OCI-LY1 (cell line): ENCODE results near the gene STON2.

ENCODE experiments used
- H2AFZ ChIP-seq: fragments of 200-600 bp; sonication (generic), shearing (Covaris generic); 2 replicates; pipeline ENCODE4 v1.6.0; 2014; ENCODE audit warnings: antibody characterized with exemption, mild to moderate bottlenecking, low read length
- H3F3A ChIP-seq: fragments of 200-600 bp; sonication (generic), shearing (Covaris generic); 2 replicates; pipeline ENCODE4 v1.6.0; 2014; ENCODE audit warnings: mild to moderate bottlenecking, antibody characterized with exemption, low read length, moderate library complexity; ENCODE audit not compliant: insufficient read depth
- H3K27ac ChIP-seq: fragments of 200-600 bp; sonication (generic); 2 replicates; pipeline ENCODE4 v1.5.1; 2014; ENCODE audit warnings: low read length, mixed run types, mild to moderate bottlenecking, low read depth; ENCODE audit not compliant: poor library complexity, severe bottlenecking
- H3K27me3 ChIP-seq: fragments of 200-600 bp; sonication (generic); 2 replicates; pipeline ENCODE4 v1.6.0; 2014; ENCODE audit warnings: antibody characterized with exemption, mild to moderate bottlenecking, low read length, moderate library complexity; ENCODE audit not compliant: insufficient read depth
- H3K36me3 ChIP-seq: fragments of 200-600 bp; sonication (generic); 2 replicates; pipeline ENCODE4 v1.6.1; 2014; ENCODE audit warnings: mild to moderate bottlenecking, antibody characterized with exemption, low read length, moderate library complexity, mixed read lengths; ENCODE audit not compliant: insufficient read depth
- H3K4me1 ChIP-seq: fragments of 200-600 bp; sonication (generic); 2 replicates; pipeline ENCODE4 v1.5.1; 2014; ENCODE audit warnings: mild to moderate bottlenecking, low read length, moderate library complexity; ENCODE audit not compliant: insufficient read depth, severe bottlenecking
- H3K4me2 ChIP-seq: fragments of 200-600 bp; sonication (generic), shearing (Covaris generic); 2 replicates; pipeline ENCODE4 v1.6.1; 2014; ENCODE audit warnings: low read length
- H3K4me3 ChIP-seq: fragments of 200-600 bp; sonication (generic); 2 replicates; pipeline ENCODE4 v1.5.1; 2014; ENCODE audit warnings: low read length, low read depth, mild to moderate bottlenecking, mixed read lengths; ENCODE audit not compliant: poor library complexity, severe bottlenecking
- H3K79me2 ChIP-seq: fragments of 200-600 bp; shearing (Covaris generic); 2 replicates; pipeline ENCODE4 v1.6.1; 2016; ENCODE audit warnings: mixed run types, low read length, mixed read lengths; ENCODE audit not compliant: insufficient read depth
- H3K9ac ChIP-seq: fragments of 200-600 bp; sonication (generic), shearing (Covaris generic); 2 replicates; pipeline ENCODE4 v1.6.1; 2014; ENCODE audit warnings: mild to moderate bottlenecking, low read length, mixed read lengths
- H3K9me2 ChIP-seq: fragments of 200-600 bp; sonication (generic), shearing (Covaris generic); 2 replicates; pipeline ENCODE4 v1.6.1; 2014; ENCODE audit warnings: low read depth, mild to moderate bottlenecking, low read length, mixed read lengths
- H3K9me3 ChIP-seq: fragments of 200-600 bp; shearing (Covaris generic); 2 replicates; pipeline ENCODE4 v1.6.1; 2014; ENCODE audit warnings: low read length, mixed read lengths
- H4K20me1 ChIP-seq: fragments of 200-600 bp; sonication (generic), shearing (Covaris generic); 2 replicates; pipeline ENCODE4 v1.6.0; 2016; ENCODE audit warnings: mild to moderate bottlenecking, low read length; ENCODE audit not compliant: insufficient read depth
- EZH2 ChIP-seq: fragments of 200-600 bp; sonication (generic), shearing (Covaris generic); IDR thresholded peaks from 2 replicates; pipeline ENCODE4 v1.8.0; 2017; ENCODE audit warnings: borderline replicate concordance, mixed run types, mild to moderate bottlenecking, antibody characterized with exemption, low read length, moderate library complexity, mixed read lengths
- TF ChIP-seq, protein P1 (sequence below): fragments of 200-600 bp; sonication (generic), shearing (Covaris generic); IDR thresholded peaks from 2 replicates; pipeline ENCODE4 v1.5.1; 2017; ENCODE audit warnings: mild to moderate bottlenecking, antibody characterized with exemption, low read length, moderate library complexity, mixed read lengths

Gene STON2

DNA sequence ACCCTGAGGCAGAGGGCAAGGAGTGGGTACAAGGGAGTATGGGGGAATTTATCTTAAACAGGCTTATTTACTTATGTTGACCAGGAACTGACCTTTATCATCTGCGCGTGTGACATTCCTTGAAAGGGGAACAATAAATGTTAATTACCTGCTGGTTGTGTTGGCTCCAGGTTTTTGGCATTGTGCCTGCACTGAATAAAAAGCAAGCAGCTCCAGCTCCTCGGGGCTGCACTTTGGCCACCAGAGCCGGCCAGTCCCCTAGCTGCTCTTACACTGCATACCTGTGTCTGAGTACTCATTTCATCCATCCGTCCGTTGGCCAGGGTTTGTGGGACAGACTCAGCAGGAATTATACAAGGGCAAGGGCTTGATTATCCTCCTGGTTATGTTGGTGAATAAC is 110.6 kb downstream of the STON2 start:
- no peak overlapping the region for H3K27ac ChIP-seq
- no peaks in the 10 kb centered on the region for H3K36me3 ChIP-seq
- H3K4me3 ChIP-seq, result no peak overlapping the region
- no peaks in the 10 kb centered on the region for H3K9me2 ChIP-seq
- H2AFZ ChIP-seq, result no peak overlapping the region
- H3K9me3 ChIP-seq, result no peaks in the 10 kb centered on the region
- H4K20me1 ChIP-seq, result no peaks in the 10 kb centered on the region
- H3K27me3 ChIP-seq, result no peaks in the 10 kb centered on the region
- TF ChIP-seq EZH2, result no peak
- TF ChIP-seq, protein P1, sequence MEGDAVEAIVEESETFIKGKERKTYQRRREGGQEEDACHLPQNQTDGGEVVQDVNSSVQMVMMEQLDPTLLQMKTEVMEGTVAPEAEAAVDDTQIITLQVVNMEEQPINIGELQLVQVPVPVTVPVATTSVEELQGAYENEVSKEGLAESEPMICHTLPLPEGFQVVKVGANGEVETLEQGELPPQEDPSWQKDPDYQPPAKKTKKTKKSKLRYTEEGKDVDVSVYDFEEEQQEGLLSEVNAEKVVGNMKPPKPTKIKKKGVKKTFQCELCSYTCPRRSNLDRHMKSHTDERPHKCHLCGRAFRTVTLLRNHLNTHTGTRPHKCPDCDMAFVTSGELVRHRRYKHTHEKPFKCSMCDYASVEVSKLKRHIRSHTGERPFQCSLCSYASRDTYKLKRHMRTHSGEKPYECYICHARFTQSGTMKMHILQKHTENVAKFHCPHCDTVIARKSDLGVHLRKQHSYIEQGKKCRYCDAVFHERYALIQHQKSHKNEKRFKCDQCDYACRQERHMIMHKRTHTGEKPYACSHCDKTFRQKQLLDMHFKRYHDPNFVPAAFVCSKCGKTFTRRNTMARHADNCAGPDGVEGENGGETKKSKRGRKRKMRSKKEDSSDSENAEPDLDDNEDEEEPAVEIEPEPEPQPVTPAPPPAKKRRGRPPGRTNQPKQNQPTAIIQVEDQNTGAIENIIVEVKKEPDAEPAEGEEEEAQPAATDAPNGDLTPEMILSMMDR, result no peak
- no peak overlapping the region for H3K4me2 ChIP-seq
- no peaks in the 10 kb centered on the region for H3K4me1 ChIP-seq
- H3F3A ChIP-seq, result no peaks in the 10 kb centered on the region
- H3K9ac ChIP-seq, result no peak overlapping the region
- H3K79me2 ChIP-seq, result no peaks in the 10 kb centered on the region

DNA sequence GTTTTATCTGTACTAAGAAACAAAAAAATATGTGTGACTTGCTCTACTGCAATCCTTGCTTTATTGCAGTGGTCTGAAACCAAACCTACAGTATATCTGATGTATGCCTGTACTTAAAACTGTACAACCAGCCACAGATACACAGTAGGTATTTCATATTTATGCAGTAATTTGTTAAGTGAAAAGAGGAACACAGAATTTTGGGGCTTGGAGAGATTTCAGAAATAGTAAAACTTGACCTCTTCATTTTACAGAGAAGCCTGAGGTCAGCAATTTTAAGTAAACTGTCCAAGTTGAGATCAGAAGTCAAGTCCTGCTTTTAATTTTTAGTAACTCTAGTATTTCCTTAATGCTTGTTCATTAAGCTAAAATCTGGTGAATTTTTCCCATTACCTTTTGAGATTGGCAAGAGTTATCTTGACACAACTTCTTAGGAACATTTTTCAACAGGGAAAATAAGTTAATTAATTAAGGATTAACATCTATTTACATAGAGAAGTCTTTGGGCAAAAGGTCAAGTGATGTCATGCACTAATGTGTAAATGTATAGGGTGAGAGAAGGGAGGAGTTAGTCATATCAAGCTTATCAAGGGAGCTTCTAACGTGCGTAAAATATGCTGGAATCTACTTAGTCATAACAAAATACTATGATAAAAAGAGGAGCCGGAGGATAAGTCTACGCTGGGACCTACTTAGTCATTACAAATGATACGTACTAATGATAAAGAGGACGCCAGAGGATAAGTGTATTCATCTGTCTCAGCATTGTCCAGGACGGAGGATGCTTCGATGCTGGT is 113.4 kb downstream of the STON2 start:
- Histone ChIP-seq H3K9me2 (no peaks in the 10 kb centered on the region), H3F3A (no peaks in the 10 kb centered on the region), H3K27ac (no peak overlapping the region), H3K79me2 (no peaks in the 10 kb centered on the region), H3K9ac (no peak overlapping the region), H3K4me3 (no peak overlapping the region), H3K4me2 (no peak overlapping the region), H3K27me3 (no peaks in the 10 kb centered on the region), H3K36me3 (no peaks in the 10 kb centered on the region), H4K20me1 (no peaks in the 10 kb centered on the region), H2AFZ (no peak overlapping the region), H3K4me1 (no peaks in the 10 kb centered on the region), H3K9me3 (no peaks in the 10 kb centered on the region)
- TF ChIP-seq, protein P1, result no peak
- no peak for TF ChIP-seq EZH2

DNA sequence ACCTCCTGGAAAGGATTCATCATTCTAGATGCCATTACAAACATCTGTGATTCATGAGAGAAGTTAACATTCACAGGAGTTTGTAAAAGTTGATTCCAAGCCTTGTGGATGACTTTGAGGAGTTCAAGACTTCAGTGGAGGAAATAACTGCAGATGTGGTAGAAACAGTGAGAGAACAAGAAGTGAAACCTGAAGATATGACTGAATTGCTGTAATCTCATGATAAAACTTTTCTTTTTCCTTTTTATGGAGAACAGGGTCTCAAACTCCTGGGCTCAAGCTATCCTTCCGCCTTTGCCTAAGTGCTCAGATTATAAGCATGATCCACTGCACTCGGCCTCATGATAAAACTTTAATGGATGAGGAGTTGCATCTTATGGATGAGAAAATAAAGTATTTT is 114.9 kb downstream of the STON2 start:
- Histone ChIP-seq H3K4me2 (no peak overlapping the region), H3K9me2 (no peaks in the 10 kb centered on the region), H4K20me1 (no peaks in the 10 kb centered on the region), H3K4me1 (no peaks in the 10 kb centered on the region), H3K4me3 (no peak overlapping the region), H3K9ac (no peak overlapping the region), H3K27ac (no peak overlapping the region), H3K36me3 (no peaks in the 10 kb centered on the region), H3K9me3 (no peaks in the 10 kb centered on the region), H3K27me3 (no peaks in the 10 kb centered on the region), H3F3A (no peaks in the 10 kb centered on the region), H2AFZ (no peak overlapping the region), H3K79me2 (no peaks in the 10 kb centered on the region)
- TF ChIP-seq EZH2, result no peak
- TF ChIP-seq, protein P1, result no peak
